ENCODE measurements around the gene HINFP.
A peak's percentile ranks its signal among the peaks of the same experiment; 100 is the strongest.

HINFP gene

DNA sequence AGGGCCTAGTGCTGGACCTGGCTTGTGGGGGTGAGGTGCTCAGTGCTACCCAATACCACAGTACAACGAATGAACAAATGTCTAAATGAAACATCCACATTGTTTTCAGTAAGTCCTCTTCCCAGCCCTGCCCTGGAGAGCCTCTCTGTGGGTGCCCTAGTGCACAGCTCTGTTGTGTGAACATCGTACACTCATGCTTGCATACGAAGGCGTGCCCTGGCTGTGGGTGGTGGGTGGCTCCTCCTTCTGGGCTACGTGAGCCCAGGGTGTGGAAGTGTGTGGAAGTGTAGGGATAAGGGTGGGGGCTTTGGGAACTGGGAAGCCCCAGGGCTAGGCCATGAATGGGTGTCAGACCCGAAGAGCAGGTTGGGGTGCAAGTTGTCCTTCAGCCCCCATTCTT lies 46.6 kb downstream of the HINFP start:
- Histone ChIP-seq H3K9me3 (ENCODE audit: insufficient read depth, low read depth, low read length) (no peaks in the 10 kb centered on the region), H3K27me3 (ENCODE audit: insufficient read depth, low read length) (no peaks in the 10 kb centered on the region), H3K9ac (ENCODE audit: low read depth, low read length) (no peak overlapping the region), H3K27ac (ENCODE audit: low read length) (no peak overlapping the region), H3K4me3 (ENCODE audit: low read length) (no peak overlapping the region; the same call in 1 of the 2 replicates), H3K36me3 (ENCODE audit: insufficient read depth, low read depth, low read length) (no peaks in the 10 kb centered on the region), H3K4me1 (ENCODE audit: insufficient read depth, low read length) (peaks cover 8% of the 10 kb centered on the region)

DNA sequence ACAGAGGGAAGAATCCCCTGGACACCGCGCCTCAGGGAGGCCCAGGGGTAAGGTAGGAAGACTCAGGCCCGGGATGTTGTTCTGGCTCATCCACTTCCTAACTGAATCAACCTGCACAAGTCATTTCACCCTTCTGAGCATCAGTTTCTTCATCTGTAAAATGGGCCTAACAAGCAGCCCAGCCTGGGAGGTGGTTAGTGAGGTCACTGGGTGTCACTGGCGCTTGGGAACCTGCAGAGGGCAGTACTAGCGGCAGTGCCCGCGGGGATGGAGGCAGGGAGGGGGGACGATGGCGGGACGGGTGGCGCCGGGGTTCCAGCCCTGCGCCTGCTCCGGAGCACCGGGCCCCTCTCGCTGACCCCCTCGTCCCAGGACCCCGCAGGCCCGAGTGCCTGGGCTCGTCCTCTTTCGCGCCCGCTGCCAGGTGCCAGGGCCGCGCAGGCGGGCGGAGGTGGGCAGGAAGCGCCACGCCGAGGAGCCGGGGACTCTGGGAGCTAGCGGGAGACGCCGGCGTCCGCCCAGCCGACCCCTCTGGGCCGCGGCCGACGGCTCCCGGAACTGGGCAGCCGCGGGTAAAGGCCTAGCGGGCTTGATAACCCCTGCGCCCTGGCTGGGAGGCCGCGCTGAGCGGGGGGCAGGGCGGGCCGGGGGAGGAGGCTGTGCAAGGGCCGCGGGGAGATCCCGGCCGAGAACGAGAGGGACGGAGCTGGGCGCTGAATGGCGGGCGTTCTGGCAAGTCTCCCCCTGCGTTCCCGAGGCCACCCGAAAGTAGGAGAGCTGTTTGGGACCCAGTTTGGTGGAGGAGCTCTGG lies 47.3 kb downstream of the HINFP start, which contains the start of gene NLRX1:
TSS of gene NLRX1 (plus strand) at position 255 of the 811 bp plus-strand sequence. CDS start 2,679 bp downstream, outside the sequence.
- Histone ChIP-seq H3K9ac (ENCODE audit: low read depth, low read length) (peak within 1 kb of the TSS; percentile 86), H3K4me1 (ENCODE audit: insufficient read depth, low read length) (peaks cover 8% of the 10 kb centered on the region), H3K9me3 (ENCODE audit: insufficient read depth, low read depth, low read length) (no peaks in the 10 kb centered on the region), H3K27me3 (ENCODE audit: insufficient read depth, low read length) (no peaks in the 10 kb centered on the region), H3K4me3 (ENCODE audit: low read length) (peak within 1 kb of the TSS; percentile 91), H3K27ac (ENCODE audit: low read length) (peak within 1 kb of the TSS; percentile 64), H3K36me3 (ENCODE audit: insufficient read depth, low read depth, low read length) (no peaks in the 10 kb centered on the region)

DNA sequence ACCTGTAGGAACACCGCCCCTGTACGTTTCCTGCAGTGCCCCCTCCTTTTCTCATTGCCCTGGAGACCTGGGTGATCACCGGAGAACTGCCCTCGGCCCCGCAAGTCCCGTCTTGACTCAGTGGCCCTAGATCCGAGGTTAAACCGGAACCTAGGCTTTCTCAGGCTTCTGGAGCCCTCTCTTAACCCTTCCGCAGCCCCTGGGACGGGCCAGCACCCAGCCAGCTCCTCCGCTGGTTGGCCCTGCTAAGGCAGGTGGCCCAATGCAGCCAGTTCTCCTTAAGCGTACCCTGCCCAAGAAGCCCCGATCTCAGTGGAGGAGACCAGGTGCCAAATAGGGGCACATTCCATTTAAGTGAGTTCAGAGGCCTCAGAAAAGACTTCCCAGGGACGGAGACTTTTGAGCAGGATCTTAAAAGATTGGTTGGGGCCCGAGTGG lies 47.9 kb downstream of the HINFP start:
- Histone ChIP-seq H3K4me3 (ENCODE audit: low read length) (peak overlapping the region; percentile 91), H3K36me3 (ENCODE audit: insufficient read depth, low read depth, low read length) (no peaks in the 10 kb centered on the region), H3K27ac (ENCODE audit: low read length) (peak overlapping the region; percentile 64), H3K9ac (ENCODE audit: low read depth, low read length) (peak overlapping the region; percentile 86), H3K4me1 (ENCODE audit: insufficient read depth, low read length) (peaks cover 8% of the 10 kb centered on the region), H3K27me3 (ENCODE audit: insufficient read depth, low read length) (no peaks in the 10 kb centered on the region), H3K9me3 (ENCODE audit: insufficient read depth, low read depth, low read length) (no peaks in the 10 kb centered on the region)

DNA sequence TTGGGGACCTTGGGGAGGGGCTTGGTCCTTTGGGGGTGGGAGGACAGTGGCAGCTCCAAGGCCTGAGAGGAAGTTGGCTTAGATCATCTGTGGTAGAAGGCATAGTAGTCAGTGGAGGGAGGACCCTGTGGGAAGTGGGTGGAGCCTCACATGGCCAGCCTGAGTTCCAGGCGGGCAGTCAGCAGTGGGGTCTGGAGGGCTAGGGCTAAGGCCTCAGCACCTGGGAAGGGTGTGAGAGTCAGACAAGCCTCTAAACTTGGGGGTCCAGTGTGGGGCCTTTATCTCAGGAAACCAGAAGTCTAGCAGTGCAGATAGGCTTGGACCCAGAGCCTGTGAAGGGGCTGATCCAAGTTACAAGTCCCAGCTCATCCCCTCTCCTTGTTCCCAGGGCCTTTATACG lies 51.1 kb downstream of the HINFP start:
- H3K4me3 ChIP-seq (ENCODE audit: low read length) = no peak overlapping the region
- no peaks in the 10 kb centered on the region for H3K36me3 ChIP-seq (ENCODE audit: insufficient read depth, low read depth, low read length)
- H3K27ac ChIP-seq (ENCODE audit: low read length) = no peak overlapping the region
- no peak overlapping the region for H3K9ac ChIP-seq (ENCODE audit: low read depth, low read length)
- no peaks in the 10 kb centered on the region for H3K27me3 ChIP-seq (ENCODE audit: insufficient read depth, low read length)
- H3K9me3 ChIP-seq (ENCODE audit: insufficient read depth, low read depth, low read length) = no peaks in the 10 kb centered on the region
- peaks cover 3% of the 10 kb centered on the region; the same call in 1 of the 2 replicates for H3K4me1 ChIP-seq (ENCODE audit: insufficient read depth, low read length)

DNA sequence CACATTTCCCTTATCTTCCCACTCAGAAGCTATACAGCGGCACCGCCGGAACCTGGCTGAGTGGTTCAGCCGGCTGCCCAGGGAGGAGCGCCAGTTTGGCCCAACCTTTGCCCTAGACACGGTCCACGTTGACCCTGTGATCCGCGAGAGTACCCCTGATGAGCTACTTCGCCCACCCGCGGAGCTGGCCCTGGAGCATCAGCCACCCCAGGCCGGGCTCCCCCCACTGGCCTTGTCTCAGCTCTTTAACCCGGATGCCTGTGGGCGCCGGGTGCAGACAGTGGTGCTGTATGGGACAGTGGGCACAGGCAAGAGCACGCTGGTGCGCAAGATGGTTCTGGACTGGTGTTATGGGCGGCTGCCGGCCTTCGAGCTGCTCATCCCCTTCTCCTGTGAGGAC lies 52.1 kb downstream of the HINFP start:
- Histone ChIP-seq H3K27ac (ENCODE audit: low read length) (no peak overlapping the region), H3K36me3 (ENCODE audit: insufficient read depth, low read depth, low read length) (no peaks in the 10 kb centered on the region), H3K9ac (ENCODE audit: low read depth, low read length) (no peak overlapping the region), H3K27me3 (ENCODE audit: insufficient read depth, low read length) (no peaks in the 10 kb centered on the region), H3K9me3 (ENCODE audit: insufficient read depth, low read depth, low read length) (no peaks in the 10 kb centered on the region), H3K4me3 (ENCODE audit: low read length) (no peak overlapping the region), H3K4me1 (ENCODE audit: insufficient read depth, low read length) (peaks cover 5% of the 10 kb centered on the region; the same call in 1 of the 2 replicates)

DNA sequence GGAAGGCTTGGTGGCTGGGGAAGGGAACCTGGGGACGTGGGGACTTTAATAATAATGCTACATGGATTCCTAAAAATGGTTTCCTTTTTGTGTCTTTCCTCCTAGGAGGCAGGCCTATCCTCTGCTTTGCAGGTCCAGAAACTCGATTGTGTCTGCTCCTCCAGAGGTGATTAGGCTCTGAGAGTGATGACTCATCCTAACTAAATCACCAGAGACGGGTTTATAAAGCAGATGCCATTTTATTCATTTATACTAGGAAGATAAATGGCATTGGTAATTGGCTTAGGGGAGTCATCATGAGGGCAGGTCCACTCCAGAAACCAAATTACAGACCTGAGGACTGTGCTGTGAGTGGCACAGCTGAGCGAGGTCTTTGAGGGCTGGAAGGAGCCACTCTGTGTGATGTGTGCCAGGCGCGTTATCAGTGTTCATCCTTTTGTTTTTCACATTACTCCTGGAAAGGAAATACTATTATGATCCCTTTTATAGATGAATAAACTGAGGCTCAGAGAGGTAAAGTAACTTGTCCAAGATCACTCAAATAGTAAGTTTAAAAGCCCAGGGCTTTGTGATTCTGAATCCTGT lies 54.2 kb downstream of the HINFP start:
- H3K4me1 ChIP-seq (ENCODE audit: insufficient read depth, low read length) = 0 out of 2 replicates have a peak, but pooled peaks cover 2% of the 10 kb centered on the region
- no peak overlapping the region for H3K27ac ChIP-seq (ENCODE audit: low read length)
- no peaks in the 10 kb centered on the region for H3K27me3 ChIP-seq (ENCODE audit: insufficient read depth, low read length)
- no peak overlapping the region for H3K9ac ChIP-seq (ENCODE audit: low read depth, low read length)
- no peak overlapping the region for H3K4me3 ChIP-seq (ENCODE audit: low read length)
- no peaks in the 10 kb centered on the region for H3K9me3 ChIP-seq (ENCODE audit: insufficient read depth, low read depth, low read length)
- no peaks in the 10 kb centered on the region for H3K36me3 ChIP-seq (ENCODE audit: insufficient read depth, low read depth, low read length)

DNA sequence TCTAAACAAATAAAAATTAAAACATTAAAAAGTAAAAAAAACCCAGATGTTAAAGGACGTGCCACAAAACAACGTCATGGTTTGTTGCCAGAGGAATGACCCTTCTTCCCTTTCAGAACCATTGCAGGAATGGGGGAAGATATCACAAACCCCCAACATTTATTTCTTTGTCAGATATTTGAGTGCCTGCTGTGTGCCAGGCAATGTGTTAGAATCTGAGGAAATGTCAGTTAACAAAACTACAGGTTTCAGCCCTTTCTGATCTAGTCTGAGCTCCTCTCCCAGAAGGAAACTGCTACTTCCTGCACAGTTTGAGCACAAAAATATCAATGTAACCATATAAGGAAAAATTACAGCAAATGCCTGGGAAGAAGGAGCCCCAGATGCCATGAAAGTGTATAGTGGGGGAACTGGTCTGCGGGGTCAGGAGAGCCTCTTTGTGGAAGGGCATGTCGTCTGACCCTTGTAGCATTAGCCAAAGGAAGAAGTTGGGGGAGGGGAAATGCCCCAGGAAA lies 56.8 kb downstream of the HINFP start:
- Histone ChIP-seq H3K27ac (ENCODE audit: low read length) (no peak overlapping the region), H3K27me3 (ENCODE audit: insufficient read depth, low read length) (no peaks in the 10 kb centered on the region), H3K9me3 (ENCODE audit: insufficient read depth, low read depth, low read length) (no peaks in the 10 kb centered on the region), H3K4me1 (ENCODE audit: insufficient read depth, low read length) (0 out of 2 replicates have a peak, but pooled peaks cover 2% of the 10 kb centered on the region), H3K4me3 (ENCODE audit: low read length) (no peak overlapping the region), H3K36me3 (ENCODE audit: insufficient read depth, low read depth, low read length) (no peaks in the 10 kb centered on the region), H3K9ac (ENCODE audit: low read depth, low read length) (no peak overlapping the region)

DNA sequence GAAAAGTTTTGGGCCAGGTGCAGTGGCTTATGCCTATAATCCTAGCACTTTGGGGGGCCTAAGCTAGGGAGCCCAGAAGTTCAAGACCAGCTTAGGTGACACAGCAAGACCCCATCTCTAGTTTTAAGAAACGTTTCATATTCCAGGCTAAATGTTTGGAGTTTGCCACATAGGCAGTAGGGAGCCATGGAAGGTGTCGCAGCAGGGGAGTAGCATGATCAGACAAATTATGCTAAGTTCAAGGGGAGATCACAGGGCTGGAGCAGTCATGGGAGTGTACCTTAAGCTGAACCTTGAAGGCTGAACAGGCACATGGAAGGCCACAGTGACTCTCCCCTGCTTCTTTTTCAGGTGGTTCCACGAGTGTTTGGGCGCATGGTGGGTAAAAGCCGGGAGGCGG lies 58.0 kb downstream of the HINFP start:
- Histone ChIP-seq H3K27me3 (ENCODE audit: insufficient read depth, low read length) (no peaks in the 10 kb centered on the region), H3K9ac (ENCODE audit: low read depth, low read length) (no peak overlapping the region), H3K27ac (ENCODE audit: low read length) (no peak overlapping the region), H3K4me1 (ENCODE audit: insufficient read depth, low read length) (0 out of 2 replicates have a peak, but pooled peaks cover 2% of the 10 kb centered on the region), H3K9me3 (ENCODE audit: insufficient read depth, low read depth, low read length) (no peaks in the 10 kb centered on the region), H3K36me3 (ENCODE audit: insufficient read depth, low read depth, low read length) (no peaks in the 10 kb centered on the region), H3K4me3 (ENCODE audit: low read length) (no peak overlapping the region)

DNA sequence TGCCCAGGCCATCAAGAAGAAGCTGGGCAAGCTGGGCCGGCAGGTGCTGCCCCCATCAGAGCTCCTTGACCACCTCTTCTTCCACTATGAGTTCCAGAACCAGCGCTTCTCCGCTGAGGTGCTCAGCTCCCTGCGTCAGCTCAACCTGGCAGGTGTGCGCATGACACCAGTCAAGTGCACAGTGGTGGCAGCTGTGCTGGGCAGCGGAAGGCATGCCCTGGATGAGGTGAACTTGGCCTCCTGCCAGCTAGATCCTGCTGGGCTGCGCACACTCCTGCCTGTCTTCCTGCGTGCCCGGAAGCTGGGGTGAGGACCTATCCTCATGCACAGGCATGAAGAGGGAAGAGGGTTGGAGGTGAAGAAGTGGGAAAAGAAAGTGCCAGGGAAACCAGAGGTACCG lies 58.6 kb downstream of the HINFP start:
- Histone ChIP-seq H3K9me3 (ENCODE audit: insufficient read depth, low read depth, low read length) (no peaks in the 10 kb centered on the region), H3K4me3 (ENCODE audit: low read length) (no peak overlapping the region), H3K4me1 (ENCODE audit: insufficient read depth, low read length) (0 out of 2 replicates have a peak, but pooled peaks cover 2% of the 10 kb centered on the region), H3K27ac (ENCODE audit: low read length) (no peak overlapping the region), H3K36me3 (ENCODE audit: insufficient read depth, low read depth, low read length) (no peaks in the 10 kb centered on the region), H3K9ac (ENCODE audit: low read depth, low read length) (no peak overlapping the region), H3K27me3 (ENCODE audit: insufficient read depth, low read length) (no peaks in the 10 kb centered on the region)

DNA sequence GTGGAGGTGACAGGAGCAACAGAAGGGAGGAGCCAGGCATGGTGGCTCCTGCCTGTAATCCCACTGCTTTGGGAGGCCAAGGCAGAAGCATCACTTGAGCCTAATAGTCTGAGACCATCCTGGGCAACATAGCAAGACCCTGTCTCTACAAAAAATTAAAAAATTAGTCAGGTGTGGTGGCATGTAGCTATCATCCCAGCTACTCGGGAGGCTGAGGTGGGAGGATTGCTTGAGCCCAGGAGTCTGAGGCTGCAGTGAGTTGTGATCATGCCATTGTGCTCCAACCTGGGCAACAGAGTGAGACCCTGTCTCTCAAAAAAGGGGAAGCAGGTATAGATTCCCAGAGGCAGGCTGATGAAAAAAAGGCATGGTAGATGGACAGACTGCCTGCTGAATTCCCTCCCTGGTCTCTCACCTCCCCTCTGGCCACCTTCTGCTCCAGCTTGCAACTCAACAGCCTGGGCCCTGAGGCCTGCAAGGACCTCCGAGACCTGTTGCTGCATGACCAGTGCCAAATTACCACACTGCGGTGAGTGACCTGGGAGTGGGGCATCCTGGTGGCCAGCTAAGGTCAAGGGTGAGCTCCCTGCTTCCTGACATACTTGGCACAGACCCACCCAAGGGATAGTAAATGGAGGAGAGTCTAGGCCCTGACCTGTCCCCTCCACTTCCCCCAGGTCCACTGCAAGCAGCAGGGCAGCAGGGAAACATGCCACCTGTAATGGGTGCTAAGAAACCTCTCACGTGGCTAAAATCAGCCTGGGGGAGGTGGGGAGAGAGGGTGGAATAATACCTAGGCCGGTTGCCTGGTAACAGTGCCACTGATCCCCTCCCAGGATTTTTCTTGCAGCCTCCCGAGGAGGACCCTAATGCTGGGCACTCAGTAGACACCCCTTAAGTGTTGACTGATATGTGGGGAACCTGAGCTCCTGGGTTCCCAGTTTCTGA lies 59.6 kb downstream of the HINFP start:
- Histone ChIP-seq H3K36me3 (ENCODE audit: insufficient read depth, low read depth, low read length) (no peaks in the 10 kb centered on the region), H3K27ac (ENCODE audit: low read length) (no peak overlapping the region)

More for the DNA sequence above, 59.6 kb downstream of the HINFP start:
- no peak overlapping the region for H3K4me3 ChIP-seq (ENCODE audit: low read length)
- H3K4me1 ChIP-seq (ENCODE audit: insufficient read depth, low read length) = 0 out of 2 replicates have a peak, but pooled peaks cover 2% of the 10 kb centered on the region
- no peaks in the 10 kb centered on the region for H3K9me3 ChIP-seq (ENCODE audit: insufficient read depth, low read depth, low read length)
- H3K9ac ChIP-seq (ENCODE audit: low read depth, low read length) = no peak overlapping the region
- H3K27me3 ChIP-seq (ENCODE audit: insufficient read depth, low read length) = no peaks in the 10 kb centered on the region

Measured in iPS-20b (cell line).